GM12878 (cell line): Measurements from ENCODE around the gene SMIM32. TPM values are rescaled to one million over a fixed set of nuclear protein-coding genes. Genes with fewer than 3 reads are reported as not detected.

ENCODE experiments used
- ATAC-seq: fragments of 200-7000 bp; cut with Tn5 transposase; 3 replicates; pipeline ENCODE4 v1.9.1; 2020; ENCODE audit warnings: mild to moderate bottlenecking, moderate library complexity
- BruUV-seq: library from RNA; stranded (reverse); fragments of 400-500 nt; replicated peaks from 2 replicates; lab custom pipeline; 2021; lab: Mats Ljungman, UMichigan
- CTCF ChIA-PET: fragments of 300-600 bp; sonication (Branson Sonifier 250); formaldehyde crosslinking; extraction: SDS; loops from one replicate; lab custom pipeline; 2021; ENCODE audit warnings: inconsistent platforms; lab: Yijun Ruan, JAX
- POLR2A ChIA-PET: fragments of 350-600 bp; formaldehyde crosslinking; extraction: SDS; loops from one replicate; lab custom pipeline; 2021; ENCODE audit warnings: inconsistent platforms; lab: Charles Lee
- RAD21 ChIA-PET: fragments of 300-600 bp; sonication (Branson Sonifier 250); formaldehyde crosslinking; loops from one replicate; lab custom pipeline; 2023; ENCODE audit warnings: antibody characterized with exemption; ENCODE audit not compliant: unreplicated experiment; lab: Charles Lee
- SMC1A ChIA-PET: fragments of 300-600 bp; sonication (Branson Sonifier 250); formaldehyde crosslinking; loops from one replicate; lab custom pipeline; 2023; ENCODE audit not compliant: unreplicated experiment, uncharacterized antibody; lab: Charles Lee
- DNase-seq: peaks from one replicate; pipeline ENCODE4 v3.0.0-alpha.2; 2011; ENCODE audit warnings: low read depth, low spot score
- FAIRE-seq: peaks from 3 replicates; lab custom pipeline; 2011; peaks lifted over from hg19 to GRCh38; lab: Jason Lieb, UNC
- H2AFZ ChIP-seq: 2 replicates; pipeline ENCODE4 v1.6.0; 2011; ENCODE audit warnings: low read depth, low read length, control low read depth; ENCODE audit not compliant: control insufficient read depth
- H3K27ac ChIP-seq: 2 replicates; pipeline ENCODE4 v1.5.1; 2011; ENCODE audit warnings: control low read depth; ENCODE audit not compliant: control insufficient read depth, insufficient read depth
- H3K27me3 ChIP-seq, 2 experiments: replicated peaks in 1 of 2; 2 replicates each; pipeline versions ENCODE4 v1.6.0 to v1.6.1; 2011; ENCODE audit warnings: low read length in 1 of 2; ENCODE audit not compliant: control insufficient read depth in 2 of 2, insufficient read depth in 2 of 2
- H3K36me3 ChIP-seq, 2 experiments: 2 replicates each; pipeline ENCODE4 v1.5.1; 2011; ENCODE audit warnings: low read length in 1 of 2; ENCODE audit not compliant: control insufficient read depth in 2 of 2, insufficient read depth in 2 of 2
- H3K4me1 ChIP-seq: 2 replicates; pipeline ENCODE4 v1.6.1; 2011; ENCODE audit warnings: mild to moderate bottlenecking, low read length, moderate library complexity, mixed read lengths; ENCODE audit not compliant: control insufficient read depth, insufficient read depth
- H3K4me2 ChIP-seq: 2 replicates; pipeline ENCODE4 v1.6.0; 2011; ENCODE audit warnings: control low read depth; ENCODE audit not compliant: control insufficient read depth, insufficient read depth
- H3K4me3 ChIP-seq: fragments of 200-600 bp; sonication (generic); 2 replicates; pipeline ENCODE4 v1.5.1; 2016
- H3K79me2 ChIP-seq: 2 replicates; pipeline ENCODE4 v1.6.0; 2011; ENCODE audit warnings: low read length; ENCODE audit not compliant: control insufficient read depth, insufficient read depth
- H3K9ac ChIP-seq: 2 replicates; pipeline ENCODE4 v1.8.0; 2011; ENCODE audit warnings: low read length, control low read depth, mixed read lengths; ENCODE audit not compliant: control insufficient read depth, insufficient read depth
- H3K9me3 ChIP-seq: replicated peaks from 3 replicates; pipeline ENCODE4 v1.5.1; 2011; ENCODE audit warnings: mild to moderate bottlenecking, low read length; ENCODE audit not compliant: control insufficient read depth, insufficient read depth
- H4K20me1 ChIP-seq: 2 replicates; pipeline ENCODE4 v1.6.0; 2011; ENCODE audit not compliant: control insufficient read depth, insufficient read depth
- BHLHE40 ChIP-seq, 2 experiments: fragments of 450-650 bp in 1 of 2; IDR thresholded peaks; 2 replicates each; pipeline ENCODE4 v1.6.1; 2011 to 2017; ENCODE audit warnings: low read depth in 2 of 2, borderline replicate concordance in 1 of 2, improper control_type of control experiment in 1 of 2, low read length in 1 of 2, mild to moderate bottlenecking in 1 of 2
- CBX3 ChIP-seq: fragments of 200-600 bp; sonication (generic); IDR thresholded peaks from 2 replicates; pipeline ENCODE4 v1.6.1; 2016; ENCODE audit warnings: low read depth, borderline replicate concordance
- CTCF ChIP-seq, 3 experiments: IDR thresholded peaks in 2 of 3; conservative IDR thresholded peaks in 1 of 3; 2 replicates each; pipeline ENCODE4 v1.5.1; 2011; ENCODE audit warnings: low read depth in 3 of 3, low read length in 3 of 3, mild to moderate bottlenecking in 3 of 3, control low read depth in 2 of 3, moderate library complexity in 2 of 3, inconsistent platforms in 1 of 3, mixed read lengths in 1 of 3; ENCODE audit not compliant: control insufficient read depth in 2 of 3, insufficient read depth in 1 of 3; ENCODE audit errors: extremely low read depth in 1 of 3
- ESRRA ChIP-seq: IDR thresholded peaks from 2 replicates; pipeline ENCODE4 v1.6.1; 2012; ENCODE audit warnings: mild to moderate bottlenecking, low read length, improper control_type of control experiment
- FOS ChIP-seq: IDR thresholded peaks from 3 replicates; pipeline ENCODE4 v1.6.1; 2011; ENCODE audit warnings: borderline replicate concordance; ENCODE audit not compliant: insufficient read length; ENCODE audit errors: extremely low read depth
- FOXM1 ChIP-seq: IDR thresholded peaks from 2 replicates; pipeline ENCODE4 v1.6.1; 2012; ENCODE audit warnings: low read depth, mild to moderate bottlenecking, inconsistent platforms, low read length, moderate library complexity
- JUNB ChIP-seq: IDR thresholded peaks from 2 replicates; pipeline ENCODE4 v1.6.1; 2016; ENCODE audit warnings: antibody characterized with exemption, mild to moderate bottlenecking
- MEF2A ChIP-seq: IDR thresholded peaks from 2 replicates; pipeline ENCODE4 v1.6.1; 2011; ENCODE audit warnings: low read depth, mild to moderate bottlenecking, low read length, moderate library complexity; ENCODE audit not compliant: insufficient read depth
- MTA2 ChIP-seq: fragments of 450-650 bp; IDR thresholded peaks from 2 replicates; pipeline ENCODE4 v1.6.1; 2016; ENCODE audit warnings: low read depth, mild to moderate bottlenecking, moderate library complexity
- MYB ChIP-seq: fragments of 150-350 bp; IDR thresholded peaks from 2 replicates; pipeline ENCODE4 v1.6.1; 2014; ENCODE audit warnings: mild to moderate bottlenecking, low read depth, low read length, borderline replicate concordance
- NR2C2 ChIP-seq: IDR thresholded peaks from 2 replicates; pipeline ENCODE4 v1.6.1; 2011; ENCODE audit warnings: borderline replicate concordance, low read depth; ENCODE audit not compliant: control insufficient read depth, insufficient read length
- PML ChIP-seq: IDR thresholded peaks from 2 replicates; pipeline ENCODE4 v1.6.1; 2012; ENCODE audit warnings: low read length, inconsistent platforms
- RB1 ChIP-seq: fragments of 450-650 bp; formaldehyde crosslinking; IDR thresholded peaks from 2 replicates; pipeline ENCODE4 v1.6.1; 2017; ENCODE audit warnings: mild to moderate bottlenecking, borderline replicate concordance
- RFX5 ChIP-seq: IDR thresholded peaks from 2 replicates; pipeline ENCODE4 v1.6.1; 2011; ENCODE audit warnings: low read depth, low read length, improper control_type of control experiment
- SMAD5 ChIP-seq: IDR thresholded peaks from 2 replicates; pipeline ENCODE4 v1.6.1; 2016; ENCODE audit warnings: antibody characterized with exemption, low read depth
- SUZ12 ChIP-seq: fragments of 200-600 bp; sonication (generic); IDR thresholded peaks from one replicate; pipeline ENCODE4 v1.6.1; 2018; ENCODE audit warnings: antibody characterized with exemption, mild to moderate bottlenecking; ENCODE audit not compliant: unreplicated experiment
- WRNIP1 ChIP-seq: IDR thresholded peaks from 2 replicates; pipeline ENCODE4 v1.6.1; 2011; ENCODE audit warnings: low read depth, low read length, improper control_type of control experiment, borderline replicate concordance
- ZNF217 ChIP-seq: fragments of 450-650 bp; IDR thresholded peaks from 2 replicates; pipeline ENCODE4 v1.6.1; 2017; ENCODE audit warnings: antibody characterized with exemption, mild to moderate bottlenecking
- ZNF24 ChIP-seq: fragments of 450-650 bp; IDR thresholded peaks from 2 replicates; pipeline ENCODE4 v1.6.1; 2017; ENCODE audit warnings: antibody characterized with exemption, mild to moderate bottlenecking
- WGBS: methylation state at CpG from one replicate; pipeline ENCODE4 v1.1.6; 2016; ENCODE audit warnings: low lambda C conversion rate; ENCODE audit not compliant: insufficient replicate concordance, insufficient coverage; ENCODE audit errors: missing lambda C conversion rate; 5-methylcytosine and 5-hydroxymethylcytosine counted together
- in situ Hi-C: fragments of 300-500 bp; cut with MboI; formaldehyde crosslinking; loops from 9 replicates; pipeline ENCODE4 v1.14.3; 2018; ENCODE audit warnings: mixed read lengths
- intact Hi-C: fragments of 100-400 bp; cut with micrococcal nuclease; formaldehyde crosslinking; loops from one replicate; pipeline ENCODE4 v1.14.2; 2022; ENCODE audit not compliant: unreplicated experiment
- polyA plus RNA-seq, 11 experiments: library from polyadenylated mRNA; depleted of rRNA in 4 of 11; unstranded in 6 of 11; stranded (reverse) in 5 of 11; fragments of >200 nt; fragmentation: Nextera tagmentation in 4 of 11; fragmentation: Illumina TruSeq in 1 of 11; extraction: Ambion mirVana in 4 of 11; extraction: Trizol in 1 of 11; gene quantifications; 1 replicate in 1 of 11; 2 replicates in 10 of 11; pipeline versions ENCODE4 v1.2.1 to v1.2.3, GENCODE V29; 2011 to 2016; ENCODE audit warnings: inconsistent platforms in 2 of 11, missing spikeins in 2 of 11, low read depth in 1 of 11
- total RNA-seq, 4 experiments: library from RNA; depleted of rRNA in 3 of 4; stranded (reverse); fragments of >200 nt in 3 of 4; fragmentation: Illumina TruSeq in 1 of 4; extraction: Trizol in 1 of 4; gene quantifications; 2 replicates each; pipeline versions ENCODE4 v1.2.1 to v1.2.3, GENCODE V29; 2013 to 2021
- TF ChIP-seq, protein P1 (sequence below): fragments of 450-650 bp; conservative IDR thresholded peaks from 2 replicates; pipeline ENCODE4 v1.6.1; 2017; ENCODE audit warnings: mild to moderate bottlenecking, moderate library complexity

SMIM32 gene
- total and polyA plus RNA-seq, 10 of the 15 experiments (the other 5 are each of a cell fraction or from before 2014, with no cell fraction given): not detected

DNA sequence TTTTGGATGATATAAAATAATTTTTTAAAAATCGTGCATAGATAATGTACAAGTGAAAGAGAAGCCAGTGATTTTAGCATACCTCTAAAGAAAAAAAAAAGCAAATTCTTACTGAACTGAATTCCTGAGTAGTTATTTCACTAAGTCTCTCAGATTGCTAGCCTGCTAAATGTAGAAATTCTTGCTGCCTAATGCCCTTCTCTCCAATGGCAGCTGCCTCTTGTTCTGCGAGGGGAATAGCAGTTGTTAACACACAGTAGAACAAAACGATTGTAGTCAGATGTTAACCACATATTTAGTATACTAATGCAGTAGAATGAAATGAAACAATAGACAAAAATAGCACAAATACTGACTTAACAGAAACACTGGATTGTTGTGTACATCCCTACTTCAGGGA, 33.5 kb downstream of the SMIM32 start (continued):
- TF ChIP-seq FOXM1: no peak
- TF ChIP-seq RFX5: no peak
- TF ChIP-seq PML: no peak
- TF ChIP-seq RB1: no peak
- TF ChIP-seq, protein P1, sequence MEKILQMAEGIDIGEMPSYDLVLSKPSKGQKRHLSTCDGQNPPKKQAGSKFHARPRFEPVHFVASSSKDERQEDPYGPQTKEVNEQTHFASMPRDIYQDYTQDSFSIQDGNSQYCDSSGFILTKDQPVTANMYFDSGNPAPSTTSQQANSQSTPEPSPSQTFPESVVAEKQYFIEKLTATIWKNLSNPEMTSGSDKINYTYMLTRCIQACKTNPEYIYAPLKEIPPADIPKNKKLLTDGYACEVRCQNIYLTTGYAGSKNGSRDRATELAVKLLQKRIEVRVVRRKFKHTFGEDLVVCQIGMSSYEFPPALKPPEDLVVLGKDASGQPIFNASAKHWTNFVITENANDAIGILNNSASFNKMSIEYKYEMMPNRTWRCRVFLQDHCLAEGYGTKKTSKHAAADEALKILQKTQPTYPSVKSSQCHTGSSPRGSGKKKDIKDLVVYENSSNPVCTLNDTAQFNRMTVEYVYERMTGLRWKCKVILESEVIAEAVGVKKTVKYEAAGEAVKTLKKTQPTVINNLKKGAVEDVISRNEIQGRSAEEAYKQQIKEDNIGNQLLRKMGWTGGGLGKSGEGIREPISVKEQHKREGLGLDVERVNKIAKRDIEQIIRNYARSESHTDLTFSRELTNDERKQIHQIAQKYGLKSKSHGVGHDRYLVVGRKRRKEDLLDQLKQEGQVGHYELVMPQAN: no peak
- TF ChIP-seq MTA2: no peak
- TF ChIP-seq CTCF (IDR thresholded peaks at IDR 0.05 in 2 of 3, conservative IDR thresholded peaks at IDR 0.05 in 1 of 3; ENCODE audit: control insufficient read depth in 2 of 3, extremely low read depth in 1 of 3, insufficient read depth in 1 of 3, low read depth in 3 of 3, low read length in 3 of 3): no peak

- ATAC-seq: no peak
- no peak overlapping the region for H3K4me3 ChIP-seq
- H3K27ac ChIP-seq: no peak overlapping the region
- DNase-seq: no peak
- no peak overlapping the region for H3K4me2 ChIP-seq
- peaks cover 2 to 15% of the 10 kb centered on the region in 2 experiments; a peak in 2 of 4 replicates for H3K36me3 ChIP-seq
- no peaks in the 10 kb centered on the region for H4K20me1 ChIP-seq
- POLR2A ChIA-PET: no interaction called here
- H2AFZ ChIP-seq: no peak overlapping the region
- intact Hi-C loops (no loop called here), in situ Hi-C loops (no loop called here)
- SMC1A ChIA-PET: interaction anchor here (1.5 kb wide), 1 partner anchor 75 kb away, joined by 4 read pairs; no protein-coding TSS in a partner anchor
- no TSS peak for BruUV-seq
- no peak overlapping the region for H3K9ac ChIP-seq
- no peak for FAIRE-seq
- H3K79me2 ChIP-seq: no peaks in the 10 kb centered on the region; the same call in none of the 2 replicates
- H3K27me3 ChIP-seq: no peaks in the 10 kb centered on the region
- H3K4me1 ChIP-seq: no peaks in the 10 kb centered on the region
- H3K9me3 ChIP-seq: no peaks in the 10 kb centered on the region; the same call in 2 of the 3 replicates
- no peak for TF ChIP-seq JUNB
- no peak for TF ChIP-seq SUZ12
- TF ChIP-seq MEF2A: no peak
- no peak for TF ChIP-seq ZNF217
- TF ChIP-seq SMAD5: no peak
- TF ChIP-seq MYB: no peak
- TF ChIP-seq ZNF24: no peak
- no peak for TF ChIP-seq BHLHE40 (IDR thresholded peaks at IDR 0.05; ENCODE audit: borderline replicate concordance in 1 of 2, low read depth in 2 of 2, low read length in 1 of 2)
- no peak for TF ChIP-seq FOS
- TF ChIP-seq CBX3: no peak
- TF ChIP-seq ESRRA: no peak
- TF ChIP-seq WRNIP1: no peak
- TF ChIP-seq NR2C2: no peak
- RAD21 ChIA-PET: no interaction called here
- CTCF ChIA-PET: no interaction called here
- 100% methylated on average over 5 of the region's 5 CpGs for WGBS
Measured at GRCh38 chr5:136157514-136157913, 35.4 kb downstream of the SMIM32 start.
